HK-2 (cell line): Measurements from ENCODE around the gene RNASE3.
"Not testable (repeated sequence)": the region's sequence is repeated elsewhere in the genome, so short reads cannot be mapped to it uniquely, and the experiment has no call there.

Experiments
- DNase-seq: peaks from one replicate; pipeline ENCODE4 v3.0.0-alpha.2; 2018; ENCODE audit not compliant: unreplicated experiment

Gene RNASE3

DNA sequence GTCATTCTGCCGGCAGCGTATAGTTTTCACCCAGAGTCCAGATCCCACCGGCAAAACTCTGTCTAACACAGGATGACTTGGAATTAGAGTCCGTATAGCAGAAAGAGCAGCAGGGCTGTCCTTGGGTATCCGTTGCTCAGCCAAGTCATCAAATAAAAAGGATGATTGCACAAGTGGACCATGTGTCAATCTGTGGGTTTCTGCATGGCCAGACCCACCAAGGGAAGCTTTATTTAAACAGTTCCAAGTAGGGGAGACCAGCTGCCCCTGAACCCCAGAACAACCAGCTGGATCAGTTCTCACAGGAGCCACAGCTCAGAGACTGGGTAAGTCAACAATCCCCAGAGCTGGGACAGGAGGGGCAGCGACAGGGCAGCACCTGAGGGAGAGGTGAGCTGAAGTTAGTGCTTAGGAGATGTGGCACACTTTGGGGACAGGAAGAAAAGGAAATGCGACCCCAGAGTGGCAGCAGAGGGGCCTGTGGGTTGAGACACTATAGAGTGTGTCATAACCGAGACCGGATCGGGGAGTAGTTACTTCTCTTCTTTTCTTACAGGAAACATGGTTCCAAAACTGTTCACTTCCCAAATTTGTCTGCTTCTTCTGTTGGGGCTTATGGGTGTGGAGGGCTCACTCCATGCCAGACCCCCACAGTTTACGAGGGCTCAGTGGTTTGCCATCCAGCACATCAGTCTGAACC is at the start of gene RNASE3:
Gene RNASE3, plus strand, starts transcription at position 260 of the 700 bp plus-strand sequence. Its CDS starts 302 bp downstream, at position 562.
- DNase-seq = not testable (repeated sequence)

DNA sequence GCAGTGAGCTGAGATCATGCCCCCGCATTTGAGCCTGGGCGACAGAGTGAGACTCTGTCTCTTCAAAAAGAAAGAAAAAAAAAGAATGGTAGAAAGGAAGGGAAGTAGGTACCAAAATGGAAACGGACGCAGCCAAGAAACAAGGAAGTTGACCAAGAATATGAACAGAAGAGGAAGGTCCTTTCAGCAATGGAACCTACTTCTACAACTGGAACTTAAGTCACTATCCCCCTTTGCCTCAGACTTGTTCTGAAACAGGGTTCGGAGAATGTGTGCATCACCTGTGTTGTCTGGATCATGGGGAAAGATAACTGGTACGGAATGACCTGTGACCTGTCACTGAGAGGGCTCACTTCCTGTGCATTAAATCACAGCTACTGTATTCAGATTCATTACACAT is 44.6 kb upstream of the RNASE3 start:
- DNase-seq = no peak

DNA sequence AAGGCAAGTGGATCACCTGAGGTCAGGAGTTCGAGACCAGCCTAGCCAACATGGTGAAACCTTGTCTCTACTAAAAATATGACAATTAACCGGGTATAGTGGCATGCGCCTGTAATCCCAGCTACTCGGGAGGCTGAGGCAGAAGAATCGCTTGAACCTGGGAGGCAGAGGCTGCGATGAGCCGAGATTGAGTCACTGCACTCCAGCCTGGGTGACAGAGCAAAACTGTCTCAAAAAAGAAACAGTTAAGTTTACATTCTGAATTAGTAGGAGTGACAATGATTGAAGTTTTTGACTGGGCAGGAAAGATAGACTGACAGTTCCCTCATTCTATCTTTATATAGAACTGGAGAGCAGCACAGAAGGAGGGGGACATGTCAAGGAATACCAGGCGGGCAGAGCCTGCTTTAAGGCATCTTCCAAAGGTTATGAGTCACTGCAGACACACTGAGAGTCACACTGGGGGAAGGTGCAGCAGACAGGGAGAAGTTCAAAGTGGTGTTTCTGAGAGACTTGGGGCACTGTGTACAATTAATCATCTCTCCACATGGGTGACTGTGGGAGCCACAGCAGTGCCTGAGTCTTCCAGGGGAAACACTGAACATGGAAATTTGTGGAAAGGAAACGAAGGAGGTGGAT is 42.8 kb upstream of the RNASE3 start:
- DNase-seq = peak; percentile 48

DNA sequence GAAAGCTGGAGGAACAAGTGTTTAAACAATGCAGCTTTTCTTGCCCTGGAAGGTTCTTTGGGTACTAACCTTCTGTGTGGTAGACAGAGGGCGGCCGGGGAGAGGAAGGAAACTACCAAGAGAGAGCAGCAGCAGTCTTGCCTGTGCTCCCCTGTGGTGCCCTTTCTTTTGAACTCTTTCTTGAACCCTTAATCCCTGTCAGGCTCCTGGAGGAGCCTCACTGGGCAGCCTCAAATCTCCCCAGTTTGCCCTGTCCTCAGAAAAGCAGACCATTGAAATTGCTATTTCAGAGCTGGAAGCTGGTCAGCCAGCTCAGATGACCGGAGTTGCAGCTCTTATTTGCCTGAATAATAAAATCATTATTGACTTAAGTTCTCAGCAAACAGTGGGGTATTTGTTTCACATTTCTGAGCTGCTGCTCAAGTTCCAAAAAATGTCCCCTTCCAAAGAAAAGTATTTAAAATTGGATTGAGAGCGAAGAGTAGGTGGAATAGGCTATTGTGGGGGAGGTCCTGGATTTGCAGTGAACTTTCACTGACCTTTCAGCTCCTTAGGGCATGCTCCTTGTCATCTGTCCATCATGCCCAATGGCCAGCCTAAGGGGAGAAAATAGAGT is 42.1 kb upstream of the RNASE3 start:
- DNase-seq = no peak

DNA sequence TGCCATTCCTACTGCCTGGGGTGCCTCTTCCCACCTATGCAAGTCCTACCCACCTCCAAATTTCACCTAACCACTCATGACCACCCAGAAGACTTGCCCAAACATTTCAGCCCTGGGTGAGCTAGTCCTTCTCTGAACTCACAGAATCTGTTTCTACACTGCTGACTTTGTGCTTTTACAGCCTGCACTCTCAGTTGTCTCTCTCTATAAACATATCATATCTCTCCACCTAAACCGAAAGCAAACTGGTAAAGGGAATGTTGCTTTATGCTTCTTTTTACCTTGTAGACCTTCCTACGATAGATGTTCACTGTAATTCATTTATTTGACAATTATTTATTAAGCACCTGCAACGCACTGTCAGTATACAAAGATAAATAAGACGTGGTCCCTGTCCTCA is 38.1 kb upstream of the RNASE3 start:
- no peak for DNase-seq

DNA sequence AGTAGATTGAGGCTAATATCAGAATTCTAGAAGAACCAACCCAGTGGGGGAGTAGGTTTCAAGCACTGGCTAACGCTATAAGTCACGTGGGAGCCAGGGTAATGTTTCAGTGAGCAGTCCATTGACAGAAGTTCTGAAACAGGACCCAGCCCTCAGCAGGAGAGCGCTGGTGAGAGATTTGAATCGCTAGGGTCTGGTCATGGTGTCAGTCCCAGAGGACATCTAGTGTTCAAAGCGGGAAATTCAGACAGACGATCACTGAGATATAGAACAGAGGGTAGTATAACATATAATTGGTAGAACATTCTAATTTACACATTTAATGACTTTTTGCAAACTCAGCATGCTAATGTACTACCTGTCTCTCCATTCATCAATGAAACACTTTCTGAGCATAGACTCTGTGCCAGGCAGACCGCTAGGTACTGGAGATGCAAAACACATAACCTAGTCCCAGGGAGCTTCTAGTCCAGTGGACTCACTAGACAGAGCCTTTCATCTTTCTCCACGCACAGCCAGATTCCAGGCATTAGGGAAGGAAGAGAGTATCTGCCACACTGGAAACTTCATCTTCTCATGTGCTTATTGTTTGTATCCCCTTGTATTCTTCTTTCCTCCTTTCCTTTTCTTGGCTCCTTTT is 35.4 kb upstream of the RNASE3 start:
- peak; percentile 28 for DNase-seq

DNA sequence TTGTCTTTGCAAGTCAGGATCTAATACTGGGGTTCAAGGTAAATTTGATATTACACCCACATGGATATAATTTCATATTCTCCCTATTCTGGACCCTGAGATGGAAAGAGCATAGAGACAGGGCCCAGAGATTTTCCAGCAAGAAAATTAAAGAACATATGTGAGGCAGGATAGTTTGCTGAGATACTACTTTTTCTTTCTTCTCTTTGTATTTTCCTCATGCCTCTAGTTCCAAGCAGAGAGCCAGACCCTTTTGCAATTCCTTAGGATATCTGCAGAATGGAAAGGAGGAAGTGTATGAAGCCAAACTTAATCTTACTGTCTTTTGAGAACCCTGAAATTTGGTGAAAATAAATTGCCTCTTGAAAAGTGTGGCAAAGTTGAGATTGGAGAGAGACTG is 34.0 kb upstream of the RNASE3 start:
- no peak for DNase-seq

DNA sequence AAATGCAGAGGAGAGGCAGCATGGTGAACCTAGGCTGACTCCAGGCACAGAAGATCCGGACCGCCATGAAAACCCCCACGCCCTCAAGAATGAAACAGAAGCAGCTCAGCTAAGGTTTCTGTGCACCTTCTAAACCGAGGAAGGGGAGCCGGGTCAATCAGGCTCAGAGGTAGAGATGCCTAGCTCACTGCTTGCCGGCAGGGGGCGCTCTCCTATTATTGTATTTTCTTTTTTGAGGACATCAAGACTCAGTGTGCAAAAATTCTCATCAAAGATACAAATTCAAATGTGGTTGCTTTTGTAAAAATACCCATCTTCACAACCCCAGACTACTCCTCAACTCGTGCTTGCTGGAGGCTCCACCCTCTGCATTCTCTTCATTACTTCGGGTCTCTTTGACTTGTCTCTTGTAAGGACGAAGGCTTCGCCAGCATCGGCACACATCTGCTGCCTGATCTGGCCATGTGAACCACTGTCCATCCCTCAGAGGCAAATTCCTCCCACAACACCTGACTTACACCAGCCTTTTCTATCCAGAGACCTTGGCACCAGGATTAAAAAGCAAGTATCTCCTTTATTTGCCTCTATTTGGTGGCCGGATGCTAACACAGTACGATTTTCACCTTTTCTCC is 33.4 kb upstream of the RNASE3 start:
- DNase-seq = peak; percentile 51

DNA sequence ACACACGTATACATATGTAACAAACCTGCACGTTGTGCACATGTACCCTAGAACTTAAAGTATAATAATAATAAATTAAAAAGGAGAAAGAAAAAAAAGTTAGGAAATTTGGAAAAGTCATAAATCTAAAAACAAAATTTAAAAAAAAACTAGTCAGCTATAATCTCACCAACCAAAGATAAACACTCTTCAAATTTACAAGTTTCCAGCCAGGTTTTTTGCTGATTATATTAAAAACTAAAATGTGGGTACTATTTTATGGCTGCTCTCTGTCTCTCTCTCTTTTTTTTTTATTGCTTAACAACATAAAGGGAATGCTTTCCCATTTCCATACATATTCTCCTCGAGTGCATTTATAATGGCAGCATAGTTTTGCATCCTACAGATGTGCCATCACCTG is 25.0 kb upstream of the RNASE3 start:
- no peak for DNase-seq

DNA sequence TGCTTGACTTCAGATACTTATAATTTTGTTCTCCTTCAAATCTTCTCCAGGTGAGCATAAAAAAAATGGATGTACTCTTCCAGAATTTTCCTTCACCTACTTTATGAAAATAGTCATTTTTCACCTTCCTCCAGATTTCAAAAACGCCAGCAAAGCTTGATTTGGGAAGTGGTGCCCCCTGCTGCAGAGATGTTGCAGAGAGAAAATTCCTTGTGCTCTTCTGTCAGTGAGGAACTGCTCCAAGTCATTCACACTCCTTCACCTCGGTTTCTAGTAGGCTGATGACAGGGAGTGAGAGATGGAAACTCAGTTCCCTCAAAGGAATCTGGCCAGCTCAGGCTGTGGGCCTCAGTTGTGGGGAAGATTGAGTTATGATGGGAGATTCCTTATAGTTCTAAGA is 24.2 kb upstream of the RNASE3 start:
- no peak for DNase-seq

DNA sequence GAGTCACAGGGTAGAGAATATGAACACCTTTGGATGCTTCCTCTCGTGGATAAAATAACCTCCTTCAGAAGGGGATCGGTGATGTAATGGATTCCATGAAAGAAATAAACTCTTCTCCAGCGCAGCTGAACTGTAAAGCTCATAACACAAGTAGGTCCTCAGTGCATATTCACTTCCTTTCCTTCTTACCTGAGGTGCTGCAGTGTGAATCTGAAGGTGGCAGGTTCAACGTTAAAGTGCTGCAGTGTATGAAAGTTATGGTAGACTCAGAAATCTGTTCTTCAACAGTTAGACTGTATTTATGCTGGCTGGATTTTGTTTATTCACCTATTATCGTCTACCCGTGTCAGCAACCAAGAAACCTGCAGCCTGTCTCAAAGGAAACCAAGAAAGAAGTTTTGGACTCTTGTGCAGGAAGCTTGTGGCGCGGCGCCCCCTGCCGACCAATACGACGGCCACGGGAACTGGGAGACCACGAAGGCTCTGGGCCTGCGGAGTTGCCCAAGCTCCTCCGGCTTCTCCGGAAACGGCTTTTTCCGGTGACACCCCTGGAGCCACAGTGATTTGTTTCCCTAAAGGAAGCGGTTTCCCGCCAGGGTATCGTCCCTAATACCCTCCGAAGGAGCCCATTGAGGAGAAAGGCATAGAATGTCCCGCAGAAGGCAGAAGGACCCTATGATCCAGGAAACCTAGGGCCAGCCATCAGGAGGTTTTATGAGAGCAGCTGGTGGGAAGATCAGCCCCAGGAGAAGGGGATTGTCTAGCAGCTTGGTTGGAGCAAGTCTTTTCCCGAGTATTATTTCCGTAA is 17.6 kb upstream of the RNASE3 start:
- DNase-seq = peak; percentile 25

DNA sequence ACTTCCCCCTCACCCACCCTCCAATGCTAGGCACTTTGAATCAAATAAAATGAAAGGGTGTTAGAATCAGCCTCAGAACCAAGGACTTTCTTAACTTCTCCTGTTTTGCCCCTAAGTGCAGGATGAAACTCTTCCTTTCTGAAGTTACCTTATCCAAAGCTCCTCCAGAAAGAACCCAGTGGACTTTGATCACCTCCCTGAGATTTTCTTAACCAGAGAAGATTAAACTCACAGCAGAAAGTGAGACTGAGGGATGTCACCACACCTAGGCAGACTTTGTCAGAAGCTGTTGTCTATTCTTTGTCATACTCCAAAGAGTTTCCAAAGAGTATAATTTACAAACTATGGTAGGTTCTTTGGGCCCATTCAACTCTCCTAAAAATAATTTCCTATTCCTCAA is 14.2 kb upstream of the RNASE3 start:
- no peak for DNase-seq

DNA sequence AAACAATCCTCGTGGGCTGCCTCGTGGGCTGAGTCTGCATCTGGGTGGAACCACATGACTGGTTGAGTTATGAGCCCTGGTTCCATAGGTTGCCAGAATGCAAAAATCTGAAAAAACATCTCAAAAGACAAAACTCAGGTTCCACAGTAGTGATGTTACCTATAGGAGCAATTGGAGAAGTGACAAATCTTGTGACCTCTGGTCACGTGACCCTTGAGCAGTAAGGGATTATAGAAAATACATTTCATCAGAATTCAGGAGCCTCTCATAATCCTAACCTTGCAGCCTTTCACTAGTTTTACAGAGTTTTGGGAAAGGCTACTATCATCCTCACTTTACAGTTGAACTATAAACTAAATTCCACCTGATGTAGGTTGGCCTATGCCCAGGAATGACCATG is 12.5 kb upstream of the RNASE3 start:
- no peak for DNase-seq

DNA sequence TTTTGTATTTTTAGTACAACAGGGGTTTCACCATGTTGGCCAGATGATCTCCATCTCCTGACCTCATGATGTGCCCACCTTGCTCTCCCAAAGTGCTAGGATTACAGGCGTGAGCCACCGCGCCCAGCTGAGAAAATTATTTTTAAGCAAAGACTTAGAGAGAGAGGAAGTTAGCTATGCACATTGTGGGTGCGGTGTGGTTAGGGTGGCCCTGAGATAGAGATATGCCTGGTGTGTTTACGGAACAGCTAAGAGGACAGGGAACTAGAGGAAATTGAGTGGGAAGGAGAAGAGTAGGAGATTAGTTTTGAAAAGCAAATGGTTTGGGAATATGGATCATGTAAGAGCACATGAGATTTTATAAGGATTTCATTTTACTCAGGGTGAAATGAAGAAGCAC is 10.0 kb upstream of the RNASE3 start:
- not testable (repeated sequence) for DNase-seq

DNA sequence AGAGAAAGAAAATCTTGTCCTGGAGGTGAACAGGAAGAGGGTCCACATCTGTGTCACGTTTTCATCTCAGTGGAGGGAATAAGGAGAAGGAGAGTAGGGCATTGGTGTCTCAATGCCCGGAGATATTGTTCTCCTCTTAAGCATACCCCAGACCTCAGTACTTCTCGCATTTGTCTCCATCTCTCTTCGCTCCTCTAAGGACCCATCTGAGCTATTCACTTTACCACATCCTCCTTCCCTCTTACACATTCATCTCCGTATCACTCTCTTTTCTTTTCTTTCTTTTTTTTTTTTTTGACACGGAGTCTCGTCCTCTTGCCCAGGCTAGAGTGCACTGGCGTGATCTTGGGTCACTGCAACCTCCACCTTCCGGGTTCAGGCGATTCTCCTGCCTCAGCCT is 8.4 kb upstream of the RNASE3 start:
- DNase-seq = not testable (repeated sequence)

DNA sequence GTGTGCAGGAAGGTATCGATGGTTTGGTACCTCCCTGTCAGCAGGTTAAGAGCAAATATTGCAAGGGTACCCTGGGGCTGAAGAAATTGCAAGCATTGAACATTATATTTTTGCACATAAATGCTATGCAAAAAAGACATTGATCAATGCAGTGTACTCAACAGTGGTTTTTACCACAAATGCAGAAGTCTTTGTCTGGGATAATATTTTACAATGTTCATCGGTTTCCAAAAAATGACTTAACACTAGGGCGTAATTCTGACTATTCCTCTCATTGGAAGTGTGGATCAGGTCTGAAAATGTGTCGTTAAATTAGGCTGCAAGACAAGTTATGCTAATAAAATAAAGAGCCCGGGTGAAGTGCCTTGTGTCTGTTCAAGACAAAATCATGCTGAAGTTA is 2.8 kb upstream of the RNASE3 start:
- not testable (repeated sequence) for DNase-seq

DNA sequence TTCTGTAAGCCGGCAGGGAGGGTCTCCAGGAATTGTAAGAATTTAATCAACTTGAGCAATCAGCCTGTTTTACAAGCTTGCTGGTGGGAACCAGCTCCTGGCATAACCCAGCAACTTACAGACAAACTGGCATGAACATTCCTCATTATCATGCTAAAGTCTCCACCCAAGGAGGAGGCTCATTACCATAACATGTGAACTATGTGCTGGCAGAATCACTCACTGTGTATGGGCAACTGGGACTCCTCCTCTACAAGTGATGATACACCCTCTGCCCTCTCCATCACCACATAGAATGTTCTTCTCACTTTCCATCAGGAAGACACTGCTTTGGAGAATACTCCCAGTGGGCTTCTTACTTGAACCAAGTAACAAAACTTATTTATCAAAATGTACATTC is 4.1 kb downstream of the RNASE3 start:
- not testable (repeated sequence) for DNase-seq

DNA sequence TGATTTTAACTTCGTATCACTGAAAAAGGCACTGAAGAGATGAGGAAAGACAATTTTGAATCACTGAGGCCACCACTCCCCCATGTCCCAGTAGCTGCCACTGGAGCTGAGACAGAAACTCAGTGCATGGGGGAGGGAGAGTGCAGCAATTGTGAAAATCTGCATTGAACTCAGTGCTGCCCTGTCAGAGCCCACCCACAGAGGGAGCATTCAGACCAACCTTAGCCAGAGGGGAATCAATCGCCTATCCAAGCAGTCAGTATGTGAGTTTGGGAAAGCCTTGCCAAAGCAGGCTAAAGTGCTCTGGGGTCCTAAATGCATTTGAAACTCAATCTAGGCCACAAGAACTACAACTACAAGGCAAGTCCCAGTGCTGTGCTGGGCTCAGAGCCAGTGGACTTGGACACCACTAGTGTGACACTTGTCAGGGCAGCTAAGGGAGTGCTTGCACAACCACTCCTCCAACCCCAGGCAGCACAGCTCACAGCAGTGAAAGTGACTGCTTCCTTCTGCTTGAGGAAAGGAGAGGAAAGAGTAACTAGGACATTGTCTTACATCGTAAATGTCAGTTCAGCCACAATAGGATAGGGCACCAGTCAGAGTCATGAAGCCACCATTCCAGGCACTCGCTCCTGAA is 13.3 kb downstream of the RNASE3 start:
- no peak for DNase-seq

DNA sequence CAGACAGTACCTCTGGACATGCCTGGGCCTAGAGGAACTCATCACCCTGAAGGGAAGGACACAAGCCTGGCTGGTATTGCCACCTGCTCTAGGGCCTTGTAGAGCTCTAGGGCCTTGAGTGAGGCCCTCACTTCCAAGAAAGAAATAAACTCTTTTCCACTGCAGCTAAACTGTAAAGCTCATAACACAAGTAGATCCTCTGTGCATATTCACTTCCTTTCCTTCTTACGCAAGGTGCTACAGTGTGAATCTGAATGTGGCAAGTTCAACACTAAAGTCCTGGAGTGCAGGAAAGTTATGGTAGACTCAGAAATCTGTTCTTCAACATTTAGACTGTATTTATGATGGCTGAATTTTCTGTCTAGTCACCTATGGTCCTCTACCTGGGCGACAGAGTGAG is 14.5 kb downstream of the RNASE3 start:
- no peak for DNase-seq

DNA sequence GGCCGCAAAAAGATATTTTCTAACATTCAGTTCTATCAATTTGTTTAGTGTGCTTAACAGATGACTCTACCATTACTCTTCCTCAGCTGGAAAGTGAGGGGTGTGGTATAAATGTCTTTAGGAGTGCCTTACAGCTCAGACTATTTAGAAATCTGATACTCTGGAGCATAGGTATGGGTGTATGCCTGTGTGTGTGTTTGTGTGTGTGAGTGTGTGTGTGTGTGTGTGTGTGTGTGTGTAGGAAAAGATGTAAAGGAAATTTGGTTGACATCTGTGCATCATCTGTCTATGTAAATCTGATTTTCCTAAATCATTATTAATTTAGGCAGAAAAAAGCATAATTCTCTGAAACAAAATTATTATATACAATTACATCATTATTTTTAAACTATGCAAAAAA is 16.0 kb downstream of the RNASE3 start:
- DNase-seq = no peak

DNA sequence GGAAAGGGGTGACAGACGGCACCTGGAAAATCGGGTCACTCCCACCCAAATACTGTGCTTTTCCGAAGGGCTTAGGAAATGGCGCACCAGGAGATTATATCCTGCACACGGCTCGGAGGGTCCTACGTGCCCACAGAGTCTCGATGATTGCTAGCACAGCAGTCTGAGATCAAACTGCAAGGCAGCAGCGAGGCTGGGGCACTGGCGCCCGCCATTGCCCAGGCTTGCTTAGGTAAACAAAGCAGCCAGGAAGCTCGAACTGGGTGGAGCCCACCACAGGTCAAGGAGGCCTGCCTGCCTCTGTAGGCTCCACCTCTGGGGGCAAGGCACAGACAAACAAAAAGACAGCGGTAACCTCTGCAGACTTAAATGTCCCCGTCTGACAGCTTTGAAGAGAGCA is 19.6 kb downstream of the RNASE3 start:
- not testable (repeated sequence) for DNase-seq
